DMS79 (cell line): ENCODE results near the gene CD96.
"Not testable (repeated sequence)": the region's sequence is repeated elsewhere in the genome, so short reads cannot be mapped to it uniquely, and the experiment has no call there.

Experiments used
- DNase-seq: peaks from one replicate; lab custom pipeline; 2025; lab: John Stamatoyannopoulos, UW

Gene CD96

GRCh38 chr3:111627092-111627491 is 85.1 kb downstream of the CD96 start:
- no peak for DNase-seq

- not testable (repeated sequence) for DNase-seq
Observed at GRCh38 chr3:111629018-111629417, 87.0 kb downstream of the CD96 start.

GRCh38 chr3:111630638-111631037 is 88.6 kb downstream of the CD96 start:
- DNase-seq = not testable (repeated sequence)

GRCh38 chr3:111635403-111635802 is 93.4 kb downstream of the CD96 start:
- DNase-seq = no peak

- DNase-seq = no peak
Observed at GRCh38 chr3:111636366-111636885, 94.4 kb downstream of the CD96 start.

GRCh38 chr3:111639316-111639715 is 97.3 kb downstream of the CD96 start:
- no peak for DNase-seq

GRCh38 chr3:111648991-111649579 is 107.1 kb downstream of the CD96 start:
- DNase-seq = no peak

- no peak for DNase-seq
Observed at GRCh38 chr3:111650378-111651275, 108.6 kb downstream of the CD96 start.

- no peak for DNase-seq
Observed at GRCh38 chr3:111652492-111653180, 110.6 kb downstream of the CD96 start.

GRCh38 chr3:111653766-111654165 is 111.8 kb downstream of the CD96 start:
- no peak for DNase-seq

GRCh38 chr3:111662012-111662411 is 120.0 kb downstream of the CD96 start:
- no peak for DNase-seq

GRCh38 chr3:111662907-111663306 is 120.9 kb downstream of the CD96 start:
- no peak for DNase-seq

GRCh38 chr3:111666041-111666735 is 124.2 kb downstream of the CD96 start:
- no peak for DNase-seq

- DNase-seq = no peak
Observed at GRCh38 chr3:111667170-111667569, 125.2 kb downstream of the CD96 start.

GRCh38 chr3:111667621-111668239 is 125.7 kb downstream of the CD96 start:
- no peak for DNase-seq

- no peak for DNase-seq
Observed at GRCh38 chr3:111668326-111668725, 126.3 kb downstream of the CD96 start.

- DNase-seq = peak; percentile 25
Observed at GRCh38 chr3:111668888-111669488, 127.0 kb downstream of the CD96 start.

GRCh38 chr3:111669926-111670630 is 128.1 kb downstream of the CD96 start:
- no peak for DNase-seq

- not testable (repeated sequence) for DNase-seq
Observed at GRCh38 chr3:111672461-111672860, 130.5 kb downstream of the CD96 start.

- no peak for DNase-seq
Observed at GRCh38 chr3:111675846-111676210, 133.8 kb downstream of the CD96 start.
